ENCODE results near the gene CRYM.
A peak's percentile ranks its signal among the peaks of the same experiment; 100 is the strongest.

CRYM gene

GRCh38 chr16:21284414-21284813 is 6.3 kb upstream of the CRYM start:
- H3K4me3 ChIP-seq (ENCODE audit: low read length), result no peak overlapping the region
- TF ChIP-seq CTCF (conservative IDR thresholded peaks at IDR 0.05; ENCODE audit: low read length), result no peak
- no peak for DNase-seq (ENCODE audit: low read depth)

GRCh38 chr16:21283521-21284289 is 5.6 kb upstream of the CRYM start:
- peak overlapping the region; percentile 37 for H3K4me3 ChIP-seq (ENCODE audit: low read length)
- DNase-seq (ENCODE audit: low read depth), result no peak
- peak; percentile 37 for TF ChIP-seq CTCF (conservative IDR thresholded peaks at IDR 0.05; ENCODE audit: low read length)

- TF ChIP-seq CTCF (conservative IDR thresholded peaks at IDR 0.05; ENCODE audit: low read length), result no peak
- H3K4me3 ChIP-seq (ENCODE audit: low read length), result no peak overlapping the region
- DNase-seq (ENCODE audit: low read depth), result no peak
Observed at GRCh38 chr16:21281698-21282389, 3.8 kb upstream of the CRYM start.

- no peak for TF ChIP-seq CTCF (conservative IDR thresholded peaks at IDR 0.05; ENCODE audit: low read length)
Observed at GRCh38 chr16:21279501-21279900, 1.4 kb upstream of the CRYM start.

GRCh38 chr16:21277045-21277926 is 804 bp downstream of the CRYM start:
- no peak for DNase-seq (ENCODE audit: low read depth)
- no peak overlapping the region for H3K4me3 ChIP-seq (ENCODE audit: low read length)
- TF ChIP-seq CTCF (conservative IDR thresholded peaks at IDR 0.05; ENCODE audit: low read length), result no peak

More at GRCh38 chr16:21279501-21279900, 1.4 kb upstream of the CRYM start:
- no peak overlapping the region for H3K4me3 ChIP-seq (ENCODE audit: low read length)
- DNase-seq (ENCODE audit: low read depth), result no peak

- H3K4me3 ChIP-seq (ENCODE audit: low read length), result no peak overlapping the region
- TF ChIP-seq CTCF (conservative IDR thresholded peaks at IDR 0.05; ENCODE audit: low read length), result no peak
Observed at GRCh38 chr16:21276090-21276489, 2.0 kb downstream of the CRYM start.

More at GRCh38 chr16:21276090-21276489, 2.0 kb downstream of the CRYM start:
- DNase-seq (ENCODE audit: low read depth), result no peak

Measured in AG10803 (cell line).